HG03575 (cell line): ENCODE measurements around the gene FEM1B.

ENCODE experiments used
- ATAC-seq: cut with Tn5 transposase; IDR thresholded peaks from one replicate; pipeline ENCODE4 v1.9.1; 2021; ENCODE audit not compliant: unreplicated experiment, insufficient number of reproducible peaks, low FRiP score; ENCODE audit errors: extremely low read depth

Gene FEM1B

GRCh38 chr15:68279779-68280753, 2.5 kb downstream of the FEM1B start:
- no peak for ATAC-seq

DNA sequence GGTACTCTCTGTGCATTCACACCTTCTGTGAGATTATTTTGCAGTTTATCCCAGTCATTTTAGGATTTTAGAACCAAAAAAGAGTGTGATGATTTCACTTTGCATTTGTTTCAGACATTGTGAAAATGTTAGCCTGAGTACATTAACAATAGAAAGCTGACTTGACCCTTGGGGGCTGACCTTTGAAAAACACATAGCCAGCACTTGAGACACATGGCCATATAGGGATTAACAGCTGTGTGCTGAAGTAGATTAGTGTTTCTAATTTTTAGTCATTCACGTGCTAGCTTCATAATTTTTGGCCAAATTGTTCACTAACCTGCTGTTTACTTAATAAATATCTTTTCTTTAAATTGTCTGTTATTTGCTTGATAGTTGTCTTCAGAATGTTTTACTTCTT, 3.5 kb downstream of the FEM1B start:
- ATAC-seq, result no peak

DNA sequence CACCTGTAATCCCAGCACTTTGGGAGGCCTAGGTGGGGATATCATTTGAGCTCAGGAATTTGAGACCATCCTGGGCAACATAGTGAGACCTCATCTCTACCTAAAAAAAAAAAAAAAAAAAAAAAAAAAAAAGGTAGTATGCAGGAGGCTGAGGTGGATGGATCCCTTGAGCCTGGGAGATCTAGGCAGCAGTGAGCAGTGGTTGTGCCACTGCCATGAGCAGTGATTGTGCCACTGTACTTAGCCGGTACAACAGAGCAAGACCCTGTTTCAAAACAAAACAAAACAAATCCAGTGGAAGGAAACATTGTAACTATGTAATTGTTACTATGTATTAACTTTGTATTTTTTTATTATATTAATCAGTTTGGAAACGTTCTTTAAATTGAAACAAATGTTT, 5.9 kb downstream of the FEM1B start:
- ATAC-seq, result no peak

- no peak for ATAC-seq
Measured at GRCh38 chr15:68284616-68285258, 7.2 kb downstream of the FEM1B start.

GRCh38 chr15:68285259-68285980, 7.9 kb downstream of the FEM1B start:
- ATAC-seq, result no peak

GRCh38 chr15:68286256-68286655, 8.7 kb downstream of the FEM1B start:
- no peak for ATAC-seq

DNA sequence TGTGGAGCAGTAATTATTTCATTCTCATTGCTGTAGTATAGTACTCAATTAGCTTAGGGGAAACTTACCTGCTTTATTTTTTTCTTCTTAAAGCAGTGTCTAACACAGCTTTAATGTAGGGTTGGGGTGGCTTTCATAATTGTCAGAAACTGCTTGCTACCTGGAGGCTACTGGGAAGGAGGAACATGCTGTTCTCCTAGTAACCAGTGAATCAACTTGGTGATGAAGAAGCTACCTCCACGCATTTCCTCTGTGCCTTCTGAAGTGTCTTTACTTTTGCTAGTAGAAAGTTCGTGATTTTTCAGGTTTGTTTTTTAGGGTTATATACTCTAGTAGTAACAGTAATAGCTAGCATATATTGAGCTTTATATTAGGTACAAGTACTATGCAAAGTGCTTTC, 11.5 kb downstream of the FEM1B start:
- ATAC-seq, result no peak

DNA sequence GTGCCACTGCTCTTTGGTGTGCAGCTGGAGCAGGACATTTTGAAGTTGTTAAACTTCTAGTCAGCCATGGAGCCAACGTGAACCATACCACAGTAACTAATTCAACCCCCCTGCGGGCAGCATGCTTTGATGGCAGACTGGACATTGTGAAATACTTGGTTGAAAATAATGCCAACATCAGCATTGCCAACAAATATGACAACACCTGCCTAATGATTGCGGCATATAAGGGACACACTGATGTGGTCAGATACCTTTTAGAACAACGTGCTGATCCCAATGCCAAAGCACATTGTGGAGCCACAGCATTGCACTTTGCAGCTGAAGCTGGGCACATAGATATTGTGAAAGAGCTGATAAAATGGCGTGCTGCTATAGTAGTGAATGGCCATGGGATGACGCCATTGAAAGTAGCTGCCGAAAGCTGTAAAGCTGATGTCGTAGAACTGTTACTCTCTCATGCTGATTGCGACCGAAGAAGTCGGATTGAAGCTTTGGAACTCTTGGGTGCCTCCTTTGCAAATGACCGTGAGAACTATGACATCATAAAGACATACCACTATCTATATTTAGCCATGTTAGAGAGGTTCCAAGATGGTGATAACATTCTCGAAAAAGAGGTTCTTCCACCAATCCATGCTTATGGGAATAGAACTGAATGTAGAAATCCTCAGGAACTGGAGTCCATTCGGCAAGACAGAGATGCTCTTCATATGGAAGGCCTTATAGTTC, 12.2 kb downstream of the FEM1B start:
- no peak for ATAC-seq

DNA sequence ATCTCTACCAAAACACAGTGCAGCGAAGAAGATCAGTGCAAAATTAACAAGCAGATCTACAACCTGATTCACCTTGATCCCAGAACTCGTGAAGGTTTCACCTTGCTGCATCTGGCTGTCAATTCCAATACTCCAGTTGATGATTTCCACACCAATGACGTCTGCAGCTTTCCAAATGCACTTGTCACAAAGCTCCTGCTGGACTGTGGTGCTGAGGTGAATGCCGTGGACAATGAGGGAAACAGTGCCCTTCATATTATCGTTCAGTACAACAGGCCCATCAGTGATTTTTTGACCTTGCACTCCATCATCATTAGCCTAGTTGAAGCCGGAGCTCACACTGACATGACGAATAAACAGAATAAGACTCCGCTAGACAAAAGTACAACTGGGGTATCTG, 13.2 kb downstream of the FEM1B start:
- ATAC-seq, result no peak

GRCh38 chr15:68292157-68292781, 14.7 kb downstream of the FEM1B start:
- ATAC-seq, result no peak

- ATAC-seq, result no peak
Measured at GRCh38 chr15:68292967-68293366, 15.4 kb downstream of the FEM1B start.

DNA sequence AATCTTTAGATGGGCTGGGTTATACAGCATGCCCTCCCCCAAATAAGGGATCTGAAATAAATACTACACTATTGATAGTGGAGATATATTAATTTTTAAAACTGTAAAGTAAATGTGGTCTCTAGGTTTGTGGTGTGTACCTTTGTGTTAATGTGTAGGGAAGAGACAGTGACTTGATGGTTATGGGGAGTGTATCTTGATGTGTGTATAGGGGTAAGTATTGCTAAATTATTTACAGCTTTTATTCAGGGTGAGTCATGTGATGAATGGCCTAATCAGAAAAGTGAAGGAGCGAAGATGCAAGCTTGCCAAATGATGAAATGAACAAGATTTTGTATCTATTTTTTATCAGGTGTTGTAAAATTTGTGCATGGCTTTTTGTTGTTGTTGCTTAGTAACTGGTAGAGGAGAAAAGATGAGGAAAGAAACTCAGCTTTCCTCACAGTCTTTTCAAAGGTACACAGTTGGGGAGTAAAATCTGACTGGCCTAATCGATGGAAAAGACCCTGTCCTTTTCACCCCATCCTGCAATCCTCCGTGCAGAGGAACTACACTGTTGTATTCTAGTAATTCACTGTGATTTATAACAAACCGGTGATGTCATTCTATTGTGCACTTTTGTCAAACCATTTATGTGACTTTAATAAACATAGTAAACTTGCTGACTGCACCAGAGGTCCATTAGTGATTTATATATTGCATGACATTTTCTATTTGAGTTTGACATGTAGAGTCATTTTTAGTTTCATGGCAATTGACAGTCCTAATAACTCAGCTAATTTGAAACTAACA, 17.7 kb downstream of the FEM1B start:
- ATAC-seq, result no peak

GRCh38 chr15:68298336-68298735, 20.8 kb downstream of the FEM1B start:
- ATAC-seq, result no peak

GRCh38 chr15:68298882-68299381, 21.4 kb downstream of the FEM1B start:
- peak; percentile 70 for ATAC-seq

DNA sequence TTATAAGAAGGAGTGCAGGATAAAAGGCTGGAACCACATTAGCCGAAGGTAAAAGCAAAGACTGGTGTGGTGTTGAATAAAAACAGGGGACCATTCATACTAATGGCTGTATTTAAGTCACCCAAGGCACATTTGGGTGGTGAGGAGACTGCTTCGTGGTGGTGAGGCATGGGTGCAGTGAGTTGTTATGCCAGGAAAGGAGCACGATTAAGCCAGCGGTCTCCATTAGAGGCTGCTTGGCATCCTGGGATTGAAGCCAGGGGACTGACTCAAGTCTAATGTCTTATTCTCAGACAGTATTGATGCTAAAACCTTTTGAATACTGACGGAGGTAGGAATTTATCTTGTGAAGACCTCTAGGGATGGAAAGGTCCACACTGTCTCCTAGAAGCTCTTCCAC, 21.9 kb downstream of the FEM1B start:
- ATAC-seq, result no peak

- no peak for ATAC-seq
Measured at GRCh38 chr15:68300115-68300940, 22.8 kb downstream of the FEM1B start.

DNA sequence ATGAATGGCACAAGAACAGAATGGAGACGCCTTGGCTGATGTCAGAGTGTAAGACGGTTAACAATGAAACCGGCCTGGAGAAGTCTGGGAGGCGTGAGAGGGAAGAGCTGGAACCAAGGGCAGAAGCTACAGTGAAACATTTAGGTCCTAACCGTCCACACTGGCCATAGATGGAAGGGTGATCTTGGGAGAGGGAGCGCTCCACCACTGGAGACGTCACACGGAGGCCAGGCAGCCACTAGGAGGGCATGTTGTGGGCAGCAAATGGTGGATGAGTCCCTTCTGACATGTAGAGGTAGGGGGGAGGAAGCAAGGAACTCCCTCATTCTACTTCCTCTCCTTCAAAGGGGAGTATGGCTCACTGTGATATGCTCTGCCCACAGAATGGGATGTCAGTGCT, 23.8 kb downstream of the FEM1B start:
- no peak for ATAC-seq
